WERI-Rb-1 (cell line): ENCODE measurements around the gene ANKRD33B.
A peak's percentile ranks its signal among the peaks of the same experiment; 100 is the strongest.

Experiments used
- DNase-seq: peaks from one replicate; pipeline ENCODE4 v3.0.0-alpha.2; 2020
- H3K27ac ChIP-seq: fragments of 250-450 bp; sonication (Bioruptor Pico); 2 replicates; pipeline ENCODE4 v1.5.1; 2020; ENCODE audit warnings: mild to moderate bottlenecking, moderate library complexity
- H3K27me3 ChIP-seq: fragments of 250-450 bp; sonication (Bioruptor Pico); 2 replicates; pipeline ENCODE4 v1.5.1; 2021; ENCODE audit warnings: mild to moderate bottlenecking, low read depth, moderate library complexity; ENCODE audit not compliant: insufficient read depth, severe bottlenecking
- H3K36me3 ChIP-seq: fragments of 250-450 bp; sonication (Bioruptor Pico); 2 replicates; pipeline ENCODE4 v1.5.1; 2020; ENCODE audit warnings: mild to moderate bottlenecking, moderate library complexity
- H3K4me3 ChIP-seq: 2 replicates; pipeline ENCODE4 v1.5.1; 2011; ENCODE audit warnings: low read depth, mild to moderate bottlenecking, control low read depth, low read length
- H3K9me3 ChIP-seq: fragments of 250-450 bp; sonication (Bioruptor Pico); 2 replicates; pipeline ENCODE4 v1.5.1; 2021; ENCODE audit warnings: mild to moderate bottlenecking, moderate library complexity; ENCODE audit not compliant: severe bottlenecking
- CTCF ChIP-seq: IDR thresholded peaks from 2 replicates; pipeline ENCODE4 v1.5.1; 2011; ENCODE audit warnings: low read depth, mild to moderate bottlenecking, control low read depth, inconsistent platforms, low read length

Gene ANKRD33B

GRCh38 chr5:10690460-10691440 lies 126.9 kb downstream of the ANKRD33B start:
- H3K27ac ChIP-seq = no peak overlapping the region
- no peaks in the 10 kb centered on the region for H3K9me3 ChIP-seq
- no peak for TF ChIP-seq CTCF
- DNase-seq = no peak
- 0 out of 2 replicates have a peak, but pooled peaks cover 3% of the 10 kb centered on the region for H3K36me3 ChIP-seq
- no peak overlapping the region for H3K4me3 ChIP-seq
- H3K27me3 ChIP-seq = no peaks in the 10 kb centered on the region

DNA sequence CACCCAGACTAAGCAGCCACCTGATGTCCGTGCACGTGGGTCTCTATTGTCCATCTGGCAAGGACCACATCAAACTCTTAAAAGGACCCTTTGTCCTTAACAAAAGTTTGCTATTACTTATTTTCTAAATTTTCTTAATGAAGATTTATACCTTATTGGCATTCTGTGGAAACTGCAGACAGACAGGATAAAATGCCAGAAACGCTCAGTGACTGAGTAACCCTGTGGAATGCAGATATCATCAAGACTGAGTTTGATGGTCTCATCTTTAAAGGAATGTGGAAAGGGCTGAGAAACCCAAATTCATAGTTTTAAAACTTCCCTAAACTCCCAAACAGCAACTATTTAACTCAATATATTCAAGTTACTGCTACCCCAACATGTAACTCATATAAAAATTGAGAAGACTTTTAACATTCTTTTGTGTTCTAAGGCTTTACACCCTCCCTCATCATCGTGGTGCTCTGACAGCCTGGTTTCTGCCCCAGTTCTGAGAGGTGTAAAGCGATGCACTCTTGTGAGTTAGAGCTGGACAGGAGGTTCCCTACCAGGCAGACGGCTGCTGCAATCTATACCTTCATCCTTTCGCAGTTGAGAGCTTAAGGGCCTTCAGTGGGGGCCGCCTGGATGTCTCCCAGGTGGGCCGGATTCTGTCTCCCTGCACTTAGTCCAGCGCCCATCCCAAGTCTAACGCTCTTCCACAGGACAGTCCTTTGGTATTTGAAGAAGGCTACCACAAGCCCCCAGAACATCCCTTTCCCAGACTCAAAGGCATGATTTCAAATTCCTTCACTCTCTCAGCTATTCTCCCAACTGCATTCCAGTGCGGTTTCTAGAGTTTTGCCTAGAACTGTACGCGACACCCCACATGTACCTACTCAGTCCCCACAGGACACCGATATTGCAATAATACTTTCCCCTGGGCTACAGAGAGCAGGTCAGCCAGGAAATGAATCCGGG lies 128.2 kb downstream of the ANKRD33B start:
- no peaks in the 10 kb centered on the region for H3K9me3 ChIP-seq
- no peak for DNase-seq
- TF ChIP-seq CTCF = no peak
- H3K4me3 ChIP-seq = no peak overlapping the region
- 0 out of 2 replicates have a peak, but pooled peaks cover 6% of the 10 kb centered on the region for H3K36me3 ChIP-seq
- H3K27ac ChIP-seq = no peak overlapping the region
- no peaks in the 10 kb centered on the region for H3K27me3 ChIP-seq

DNA sequence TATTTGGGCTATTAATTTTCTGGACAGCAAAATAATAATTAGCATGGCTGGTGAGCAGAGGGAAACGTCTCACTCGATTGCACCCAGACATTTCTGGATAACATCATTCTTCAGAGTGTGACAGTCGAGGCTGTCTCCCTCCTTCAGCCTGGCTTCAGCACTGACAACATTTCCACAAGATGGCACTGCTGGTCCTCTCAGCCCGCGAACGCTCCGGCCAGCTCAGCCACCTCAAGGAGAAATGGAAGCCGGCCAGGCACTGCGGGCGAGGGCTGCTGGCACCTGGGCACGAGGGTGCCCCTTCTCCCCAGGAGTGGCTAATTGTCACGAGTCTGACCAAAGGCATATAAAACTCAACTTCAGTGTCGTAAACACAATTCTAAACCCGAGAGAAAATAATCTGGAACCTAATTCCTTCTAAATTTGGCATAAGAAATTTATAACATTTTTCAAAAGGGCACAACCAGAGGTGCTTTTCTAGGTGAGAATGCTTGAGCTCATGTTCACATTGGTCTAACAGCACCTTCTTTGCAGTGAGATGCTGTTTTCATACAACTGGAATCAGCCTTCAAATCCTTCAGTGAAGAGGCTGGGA lies 131.3 kb downstream of the ANKRD33B start:
- DNase-seq = peak; percentile 81
- H3K27ac ChIP-seq = no peak overlapping the region
- no peak overlapping the region for H3K4me3 ChIP-seq
- no peaks in the 10 kb centered on the region for H3K27me3 ChIP-seq
- no peaks in the 10 kb centered on the region for H3K9me3 ChIP-seq
- H3K36me3 ChIP-seq = 0 out of 2 replicates have a peak, but pooled peaks cover 3% of the 10 kb centered on the region
- peak; percentile 93 for TF ChIP-seq CTCF

DNA sequence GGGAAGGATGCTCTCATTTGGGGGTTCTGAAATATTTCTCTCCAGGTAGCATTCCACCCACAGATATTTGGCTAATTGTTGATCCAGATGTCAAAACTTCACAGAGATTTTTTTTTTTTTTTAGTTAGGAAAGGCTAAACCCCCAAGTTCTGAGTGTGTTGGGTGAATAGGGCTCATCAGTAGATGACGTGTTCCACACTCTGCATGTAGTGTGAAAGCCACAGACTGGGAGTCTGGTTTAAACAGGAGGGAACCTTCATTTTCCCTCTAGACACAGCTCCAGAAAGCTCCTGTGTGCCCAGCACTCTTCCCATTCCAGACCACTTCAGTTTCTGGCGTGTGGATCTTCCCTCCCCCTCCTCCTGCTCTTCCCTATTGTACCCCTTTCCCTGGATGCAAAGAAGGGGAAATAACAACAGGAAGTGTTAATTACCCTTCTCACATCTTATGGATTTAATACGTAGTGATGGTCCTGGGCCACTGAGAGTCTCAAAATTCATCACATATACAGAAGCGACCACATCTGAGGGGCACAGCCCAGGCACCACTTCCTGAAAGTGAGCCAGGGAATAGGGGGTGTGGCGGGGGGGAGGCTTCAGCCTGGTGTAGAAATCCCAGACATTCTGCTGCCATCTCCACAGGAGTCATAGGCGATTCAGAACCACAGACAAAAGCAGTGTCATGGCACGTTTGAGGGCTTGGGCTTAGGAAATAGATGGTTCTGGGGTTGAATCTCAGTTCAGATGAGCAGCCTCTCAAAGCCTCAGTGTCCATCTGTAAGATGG lies 132.1 kb downstream of the ANKRD33B start:
- no peak overlapping the region for H3K4me3 ChIP-seq
- H3K27ac ChIP-seq = no peak overlapping the region
- no peaks in the 10 kb centered on the region for H3K27me3 ChIP-seq
- no peaks in the 10 kb centered on the region for H3K9me3 ChIP-seq
- 0 out of 2 replicates have a peak, but pooled peaks cover 3% of the 10 kb centered on the region for H3K36me3 ChIP-seq
- no peak for TF ChIP-seq CTCF
- DNase-seq = no peak
